NCI-H526 treated with DMSO at 0.1 percent for 48 hours (cell line): ENCODE results near the gene HOMER1.
"Not testable (repeated sequence)": the region's sequence is repeated elsewhere in the genome, so short reads cannot be mapped to it uniquely, and the experiment has no call there.

ENCODE experiments used
- DNase-seq: peaks from one replicate; lab custom pipeline; 2025; lab: John Stamatoyannopoulos, UW

Gene HOMER1

GRCh38 chr5:79417495-79417894, 96.4 kb downstream of the HOMER1 start:
- DNase-seq = no peak

- DNase-seq = no peak
These were observed 97.4 kb downstream of the HOMER1 start for GRCh38 chr5:79416499-79416898.

DNA sequence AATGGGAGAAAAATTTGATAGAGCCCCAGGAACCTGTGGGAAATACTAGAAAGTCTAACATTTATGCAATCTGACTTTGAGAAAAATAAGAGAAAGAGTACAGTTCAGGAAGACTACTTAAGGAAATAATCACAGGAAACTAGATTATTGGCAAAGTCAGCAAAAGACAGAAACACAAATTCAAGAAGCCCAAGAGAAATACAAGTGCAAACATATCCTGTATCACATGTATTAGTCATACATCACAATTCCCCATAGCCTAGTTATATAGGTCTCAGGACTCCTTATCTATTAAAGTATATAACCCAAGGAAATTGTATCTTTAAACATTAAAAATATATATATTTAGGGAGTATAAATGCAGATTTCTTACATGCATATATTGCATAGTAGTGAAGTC, 100.8 kb downstream of the HOMER1 start:
- no peak for DNase-seq

- DNase-seq = no peak
These were observed 105.9 kb downstream of the HOMER1 start for GRCh38 chr5:79408028-79408427.

DNA sequence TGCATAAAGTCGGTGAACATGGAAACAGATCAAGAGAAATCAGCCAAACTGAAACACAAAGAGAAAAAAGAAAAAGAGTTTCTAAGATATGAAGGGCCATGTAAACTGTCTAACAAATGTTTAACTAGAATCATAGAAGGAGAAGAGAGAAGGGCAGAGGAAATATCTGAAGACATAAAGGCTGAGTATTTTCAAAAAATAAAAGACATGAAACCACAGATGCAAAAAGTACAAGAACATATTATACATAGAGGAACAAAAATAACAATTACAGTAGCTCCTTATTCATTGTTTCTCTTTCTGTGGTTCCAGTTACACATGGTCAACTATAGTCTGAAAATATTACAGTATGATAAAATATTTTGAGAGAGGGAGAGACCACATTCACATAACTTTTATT, 106.3 kb downstream of the HOMER1 start:
- no peak for DNase-seq

GRCh38 chr5:79401216-79401615, 112.7 kb downstream of the HOMER1 start:
- no peak for DNase-seq

DNA sequence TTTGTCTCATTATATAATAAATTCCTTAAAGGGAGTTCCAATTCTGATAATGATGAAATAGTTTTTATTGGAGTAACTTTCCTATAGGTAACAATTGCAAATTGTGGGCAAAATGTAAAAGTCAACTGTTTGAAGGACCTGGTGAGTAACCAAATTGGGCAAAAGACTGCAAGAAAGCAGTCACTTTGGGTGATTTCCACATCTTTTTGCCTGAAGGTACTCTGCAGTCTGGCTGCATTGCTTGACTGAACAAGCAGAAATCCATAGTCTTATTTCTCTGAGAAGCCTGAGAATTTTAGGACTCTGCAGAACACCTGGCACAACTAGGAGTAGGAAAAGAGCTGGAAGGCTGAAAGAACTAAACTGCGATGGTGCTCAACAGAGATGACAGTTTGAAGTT, 114.9 kb downstream of the HOMER1 start:
- DNase-seq = no peak

- DNase-seq = no peak
These were observed 116.9 kb downstream of the HOMER1 start for GRCh38 chr5:79397080-79397479.

GRCh38 chr5:79396265-79396664, 117.7 kb downstream of the HOMER1 start:
- DNase-seq = no peak

GRCh38 chr5:79395296-79395695, 118.6 kb downstream of the HOMER1 start:
- no peak for DNase-seq

- DNase-seq = no peak
These were observed 121.2 kb downstream of the HOMER1 start for GRCh38 chr5:79392776-79393175.

- DNase-seq = no peak
These were observed 127.3 kb downstream of the HOMER1 start for GRCh38 chr5:79386679-79387078.

DNA sequence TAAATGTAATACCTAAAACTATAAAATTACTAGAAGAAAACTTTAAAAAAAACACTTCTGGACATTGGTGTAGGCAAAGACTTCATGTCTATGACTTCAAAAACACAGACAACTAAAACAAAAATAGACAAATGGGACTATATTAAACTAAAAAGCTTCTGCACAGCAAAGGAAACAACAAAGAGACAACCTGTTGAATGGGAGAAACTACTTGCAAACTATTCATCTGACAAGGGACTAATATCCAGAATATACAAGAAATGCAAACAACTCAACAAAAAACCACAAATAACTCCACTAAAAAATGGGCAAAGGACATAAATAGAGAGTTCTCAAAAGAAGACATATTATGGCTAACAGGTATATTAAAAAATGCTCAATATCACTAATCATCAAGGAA, 128.8 kb downstream of the HOMER1 start:
- DNase-seq = not testable (repeated sequence)

- no peak for DNase-seq
These were observed 135.3 kb downstream of the HOMER1 start for GRCh38 chr5:79378510-79379186.

DNA sequence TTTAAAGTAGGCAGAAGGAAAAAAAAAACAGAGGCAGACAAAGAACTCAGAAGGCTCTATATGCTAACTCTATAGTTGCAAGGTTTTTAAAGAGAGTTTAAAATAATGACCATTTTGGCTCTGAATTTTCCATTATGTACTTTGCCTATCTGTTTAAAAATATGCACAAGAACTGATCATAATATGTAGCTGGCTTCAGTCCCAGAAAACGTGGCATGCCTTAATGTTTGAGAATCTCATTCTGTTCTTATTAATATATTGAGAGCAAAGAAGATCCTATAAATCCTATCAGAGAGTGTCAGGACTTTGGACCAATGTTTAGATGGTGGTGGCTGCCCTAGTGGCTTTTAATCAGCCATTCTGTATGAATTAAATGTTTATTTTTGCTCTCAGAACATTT, 156.5 kb downstream of the HOMER1 start:
- no peak for DNase-seq

DNA sequence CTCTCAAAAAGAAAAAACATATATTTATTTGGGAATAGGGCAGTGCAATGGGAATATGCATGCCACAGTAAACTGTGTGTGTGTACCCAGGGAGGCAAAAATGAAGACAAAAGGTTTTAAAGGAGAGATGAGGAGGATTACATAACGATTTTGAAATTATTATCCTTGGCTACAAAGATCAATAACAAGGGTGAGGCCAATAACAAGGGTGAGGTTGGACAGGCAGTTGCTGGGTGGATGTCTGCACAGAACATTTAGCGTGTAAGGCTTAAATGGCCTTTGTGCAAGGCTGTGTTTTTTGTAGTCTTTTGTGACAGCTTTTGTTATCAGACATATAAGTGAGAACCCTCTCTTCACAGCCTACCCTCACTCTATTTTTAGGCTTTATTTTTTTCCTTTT, 164.1 kb downstream of the HOMER1 start:
- DNase-seq = no peak

DNA sequence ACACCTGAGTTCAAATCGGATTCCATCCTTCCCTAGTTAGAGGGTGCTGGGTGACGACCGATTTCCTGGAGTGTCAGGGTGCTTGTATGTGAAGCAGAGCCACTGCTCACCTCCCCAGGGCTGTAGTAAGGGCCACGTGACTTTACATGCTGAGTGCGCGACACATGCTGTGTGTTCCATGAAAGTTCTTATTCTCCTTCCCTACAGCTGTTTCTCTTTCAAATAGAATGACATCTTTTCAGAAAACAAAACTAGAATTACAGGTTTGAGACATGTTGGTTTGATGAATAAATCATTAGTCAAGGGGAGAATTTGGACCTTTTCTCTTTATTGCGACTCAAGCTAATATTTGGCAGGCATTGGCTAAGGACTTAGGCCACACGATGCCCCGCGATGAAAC, 164.9 kb downstream of the HOMER1 start:
- no peak for DNase-seq

DNA sequence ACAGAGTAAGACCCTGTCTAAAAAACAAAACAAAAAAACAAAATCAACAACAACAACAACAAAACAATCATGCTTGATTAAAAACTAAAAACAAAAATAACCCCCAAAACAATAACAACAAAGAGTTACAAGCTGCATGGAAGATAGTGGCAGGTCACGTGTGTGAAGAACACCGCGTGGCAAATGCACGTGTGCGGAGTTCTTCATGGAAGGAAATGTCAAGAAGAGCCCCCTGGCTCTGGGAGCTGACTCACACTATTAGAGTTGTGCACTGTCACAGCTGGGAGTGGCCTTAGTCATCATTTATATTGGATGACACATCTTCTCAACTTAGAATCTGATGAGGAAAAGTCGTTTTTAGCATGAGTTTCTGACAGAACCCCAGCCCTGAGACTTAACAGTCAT, 167.5 kb downstream of the HOMER1 start:
- no peak for DNase-seq

- DNase-seq = no peak
These were observed 179.9 kb downstream of the HOMER1 start for GRCh38 chr5:79333852-79334557.

DNA sequence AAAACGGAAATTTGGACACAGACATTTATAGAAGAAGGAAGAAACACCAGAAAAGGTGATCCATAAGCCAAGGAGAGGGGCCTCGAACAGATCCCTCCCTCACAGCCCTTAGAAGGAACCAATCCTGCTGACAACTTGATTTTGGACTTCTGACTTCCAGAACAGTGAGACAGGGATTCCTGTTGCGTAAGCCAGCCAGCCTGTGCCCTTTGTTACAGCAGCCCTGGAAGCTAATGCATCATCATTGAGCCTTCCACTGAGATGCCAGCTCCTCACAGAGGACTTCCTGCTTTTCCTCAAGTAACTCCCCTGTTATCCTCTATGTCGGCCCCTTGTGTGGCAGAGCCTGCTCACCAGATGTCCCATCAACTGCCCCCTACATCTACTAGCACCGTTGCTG, 183.9 kb downstream of the HOMER1 start:
- no peak for DNase-seq

- DNase-seq = no peak
These were observed 184.5 kb downstream of the HOMER1 start for GRCh38 chr5:79329453-79329852.
